Mesenchymal stem cell (in vitro differentiated cells and primary cell): ENCODE data around the gene DENND2C. TPM values are rescaled to one million over a fixed set of nuclear protein-coding genes. Genes with fewer than 3 reads are reported as not detected.

Experiments
- DNase-seq: peaks from one replicate; pipeline ENCODE4 v3.0.0-alpha.2; 2013
- H2AFZ ChIP-seq: one replicate; pipeline ENCODE4 v1.6.1; 2013; ENCODE audit warnings: low read depth, mild to moderate bottlenecking, control low read depth, inconsistent platforms, low read length, moderate library complexity
- H2AK5ac ChIP-seq: 2 replicates; pipeline ENCODE4 v1.6.1; 2013; ENCODE audit warnings: low read length, moderate library complexity, mild to moderate bottlenecking, inconsistent platforms; ENCODE audit not compliant: severe bottlenecking
- H2BK120ac ChIP-seq: one replicate; pipeline ENCODE4 v1.6.1; 2013; ENCODE audit warnings: low read depth, mild to moderate bottlenecking, inconsistent platforms, low read length, moderate library complexity
- H2BK12ac ChIP-seq, 2 experiments: one replicate each; pipeline ENCODE4 v1.6.1; 2013; ENCODE audit warnings: inconsistent platforms in 2 of 2, low read length in 2 of 2, mild to moderate bottlenecking in 2 of 2, moderate library complexity in 2 of 2, control low read depth in 1 of 2
- H2BK15ac ChIP-seq: one replicate; pipeline ENCODE4 v1.6.1; 2013; ENCODE audit warnings: mild to moderate bottlenecking, low read depth, inconsistent platforms; ENCODE audit not compliant: poor library complexity, severe bottlenecking
- H2BK5ac ChIP-seq: 2 replicates; pipeline ENCODE4 v1.6.1; 2013; ENCODE audit warnings: low read depth, mild to moderate bottlenecking, low read length, control low read depth, inconsistent platforms; ENCODE audit not compliant: poor library complexity, severe bottlenecking
- H3K14ac ChIP-seq, 2 experiments: one replicate each; pipeline ENCODE4 v1.6.1; 2013; ENCODE audit warnings: inconsistent platforms in 2 of 2, low read length in 2 of 2, control low read depth in 1 of 2, mild to moderate bottlenecking in 1 of 2, moderate library complexity in 1 of 2
- H3K18ac ChIP-seq, 2 experiments: one replicate each; pipeline ENCODE4 v1.6.1; 2013; ENCODE audit warnings: inconsistent platforms in 2 of 2, low read length in 2 of 2, control low read depth in 1 of 2, low read depth in 1 of 2, mild to moderate bottlenecking in 1 of 2
- H3K23ac ChIP-seq, 2 experiments: one replicate each; pipeline ENCODE4 v1.6.1; 2013; ENCODE audit warnings: inconsistent platforms in 2 of 2, low read length in 2 of 2, mild to moderate bottlenecking in 2 of 2, moderate library complexity in 2 of 2, control low read depth in 1 of 2
- H3K27ac ChIP-seq: 2 replicates; pipeline ENCODE4 v1.5.1; 2013; ENCODE audit warnings: mild to moderate bottlenecking, moderate library complexity, low read length, control low read depth, inconsistent platforms; ENCODE audit not compliant: poor library complexity, severe bottlenecking
- H3K27me3 ChIP-seq, 2 experiments: 2 replicates each; pipeline versions ENCODE4 v1.6.1 to v1.7.0; 2013; ENCODE audit warnings: low read length in 2 of 2, mild to moderate bottlenecking in 2 of 2, moderate library complexity in 2 of 2, control low read depth in 1 of 2, inconsistent platforms in 1 of 2; ENCODE audit not compliant: control insufficient read depth in 1 of 2, insufficient read depth in 1 of 2
- H3K36me3 ChIP-seq, 2 experiments: 2 replicates each; pipeline versions ENCODE4 v1.6.1 to v1.7.0; 2013; ENCODE audit warnings: low read length in 2 of 2, control low read depth in 1 of 2, inconsistent platforms in 1 of 2, low read depth in 1 of 2, mild to moderate bottlenecking in 1 of 2; ENCODE audit not compliant: insufficient read depth in 2 of 2, control insufficient read depth in 1 of 2
- H3K4ac ChIP-seq, 2 experiments: one replicate each; pipeline ENCODE4 v1.6.1; 2013; ENCODE audit warnings: inconsistent platforms in 2 of 2, low read length in 2 of 2, mild to moderate bottlenecking in 2 of 2, moderate library complexity in 2 of 2, control low read depth in 1 of 2, low read depth in 1 of 2
- H3K4me1 ChIP-seq: 2 replicates; pipeline ENCODE4 v1.6.1; 2013; ENCODE audit warnings: low read depth, low read length, control low read depth; ENCODE audit not compliant: control insufficient read depth, insufficient read depth
- H3K4me2 ChIP-seq: 2 replicates; pipeline ENCODE4 v1.6.1; 2013; ENCODE audit warnings: low read length, mild to moderate bottlenecking, inconsistent platforms; ENCODE audit not compliant: poor library complexity, severe bottlenecking
- H3K4me3 ChIP-seq, 2 experiments: 2 replicates each; pipeline versions ENCODE4 v1.5.1 to v1.7.0; 2013; ENCODE audit warnings: low read length in 2 of 2, mild to moderate bottlenecking in 2 of 2, control low read depth in 1 of 2, low read depth in 1 of 2; ENCODE audit not compliant: insufficient read depth in 1 of 2
- H3K79me1 ChIP-seq: replicated peaks from 2 replicates; pipeline ENCODE4 v1.6.1; 2013; ENCODE audit warnings: mild to moderate bottlenecking, control low read depth, low read length, inconsistent platforms; ENCODE audit not compliant: poor library complexity, severe bottlenecking
- H3K9ac ChIP-seq: 2 replicates; pipeline ENCODE4 v1.7.0; 2013; ENCODE audit warnings: mild to moderate bottlenecking, low read length, moderate library complexity
- H3K9me3 ChIP-seq: 2 replicates; pipeline ENCODE4 v1.7.0; 2013; ENCODE audit warnings: mild to moderate bottlenecking, low read length; ENCODE audit not compliant: control insufficient read depth
- H4K8ac ChIP-seq: one replicate; pipeline ENCODE4 v1.6.1; 2013; ENCODE audit warnings: inconsistent platforms, mild to moderate bottlenecking, low read length, moderate library complexity
- H4K91ac ChIP-seq: one replicate; pipeline ENCODE4 v1.6.1; 2013; ENCODE audit warnings: mild to moderate bottlenecking, low read length, inconsistent platforms
- WGBS: methylation state at CpG from one replicate; pipeline ENCODE4 v1.1.7; 2013; ENCODE audit warnings: mixed read lengths; 5-methylcytosine and 5-hydroxymethylcytosine counted together
- polyA plus RNA-seq, 2 experiments: library from polyadenylated mRNA; stranded (reverse); fragments of 200-250 nt; gene quantifications; one replicate each; pipeline ENCODE4 v1.2.3, GENCODE V29; 2013

DENND2C gene, protein sequence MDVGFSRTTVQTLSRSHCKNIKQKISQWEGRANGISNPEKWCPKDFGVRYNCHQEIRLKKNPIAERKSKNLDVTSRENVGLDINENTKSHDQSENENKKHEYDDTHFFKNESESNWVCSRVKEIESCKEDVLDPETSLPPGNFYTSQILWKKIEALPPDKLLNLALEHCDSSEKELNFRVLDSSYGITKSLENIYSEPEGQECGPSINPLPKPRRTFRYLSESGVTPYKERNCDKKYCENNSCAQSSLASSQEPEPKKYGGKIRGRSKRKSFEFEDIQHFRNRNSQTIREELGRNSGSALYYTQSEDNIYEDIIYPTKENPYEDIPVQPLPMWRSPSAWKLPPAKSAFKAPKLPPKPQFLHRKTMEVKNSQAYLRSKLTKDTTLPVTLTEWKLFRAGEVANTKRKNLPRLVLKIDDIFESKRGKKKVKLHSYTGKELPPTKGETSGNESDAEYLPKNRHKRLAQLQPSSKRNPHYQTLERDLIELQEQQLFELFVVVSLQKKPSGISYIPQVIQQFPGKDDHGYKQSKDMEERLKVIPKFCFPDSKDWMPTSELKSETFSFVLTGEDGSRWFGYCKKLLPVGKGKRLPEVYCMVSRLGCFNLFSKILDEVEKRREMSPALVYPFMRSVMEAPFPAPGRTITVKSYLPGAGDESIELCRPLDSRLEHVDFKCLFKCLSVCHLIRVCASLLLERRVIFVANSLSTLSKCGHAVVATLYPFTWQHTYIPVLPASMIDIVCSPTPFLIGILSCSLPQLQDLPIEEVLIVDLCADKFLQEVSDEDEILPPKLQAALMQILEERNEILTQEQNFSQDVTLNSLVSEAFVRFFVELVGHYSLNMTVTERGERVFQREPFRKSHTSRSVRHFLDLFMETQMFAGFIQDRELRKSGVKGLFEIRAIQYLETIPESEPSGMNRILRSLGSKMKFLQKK
- polyA plus RNA-seq (2013, experiment 1 of 2): 0.36 TPM
- polyA plus RNA-seq (2013, experiment 2 of 2): 0.29 TPM

DNA sequence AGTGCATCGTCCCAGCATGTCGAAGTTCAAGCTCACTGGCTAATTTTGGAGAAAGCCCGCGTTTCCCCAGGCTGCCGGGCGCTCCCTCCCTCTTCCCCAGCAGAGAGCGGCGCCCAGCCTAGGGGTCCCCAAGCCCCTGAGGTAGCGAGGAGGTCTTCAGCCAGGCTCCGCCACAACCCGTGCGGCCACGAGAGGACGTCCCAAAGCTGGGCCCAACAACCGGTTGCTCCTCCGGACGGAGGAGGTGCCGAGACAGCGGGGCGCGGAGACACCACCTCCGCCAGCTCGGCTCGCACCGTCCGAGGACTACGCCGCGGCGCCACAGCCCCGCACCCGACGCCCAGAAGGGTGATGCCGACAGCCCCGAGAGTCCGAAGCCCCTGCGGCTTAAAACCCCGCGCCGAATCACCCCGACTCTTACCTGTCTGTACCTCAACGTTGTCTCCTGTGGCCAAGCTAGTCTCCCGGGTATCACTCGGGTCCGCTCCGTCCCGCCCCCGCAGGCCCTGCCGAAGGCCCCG lies at the start of gene DENND2C:
Gene DENND2C (minus strand): TSS at position 488 of the 521 bp plus-strand sequence. CDS start 44,065 bp downstream, outside the sequence.
- Histone ChIP-seq H3K79me1 (no peaks in the 10 kb centered on the region), H2AK5ac (no peak within 1 kb of the TSS), H3K9ac (peak within 1 kb of the TSS; percentile 91), H3K4me3 (peak within 1 kb of the TSS; percentile 88 to 95), H3K4me1 (peaks cover 4% of the 10 kb centered on the region), H3K27ac (no peak within 1 kb of the TSS), H3K14ac (peak within 1 kb of the TSS in 1 of 2 experiments; percentile 86), H4K91ac (peak within 1 kb of the TSS; percentile 25), H2BK5ac (no peak within 1 kb of the TSS), H3K18ac (peak within 1 kb of the TSS; percentile 2 to 46), H2BK12ac (peak within 1 kb of the TSS in 1 of 2 experiments; percentile 28), H3K23ac (peak within 1 kb of the TSS in 1 of 2 experiments; percentile 67), H4K8ac (peak within 1 kb of the TSS; percentile 5), H3K27me3 (peaks cover 0 to 3% of the 10 kb centered on the region in 2 experiments), H2BK120ac (no peak within 1 kb of the TSS), H3K4ac (no peak within 1 kb of the TSS), H2AFZ (peak within 1 kb of the TSS; percentile 97), H2BK15ac (no peak within 1 kb of the TSS), H3K36me3 (no peaks in the 10 kb centered on the region), H3K4me2 (peak within 1 kb of the TSS; percentile 84), H3K9me3 (no peaks in the 10 kb centered on the region)
- WGBS: under 1% methylated on average over 40 of the region's 50 CpGs
- DNase-seq: no peak

DNA sequence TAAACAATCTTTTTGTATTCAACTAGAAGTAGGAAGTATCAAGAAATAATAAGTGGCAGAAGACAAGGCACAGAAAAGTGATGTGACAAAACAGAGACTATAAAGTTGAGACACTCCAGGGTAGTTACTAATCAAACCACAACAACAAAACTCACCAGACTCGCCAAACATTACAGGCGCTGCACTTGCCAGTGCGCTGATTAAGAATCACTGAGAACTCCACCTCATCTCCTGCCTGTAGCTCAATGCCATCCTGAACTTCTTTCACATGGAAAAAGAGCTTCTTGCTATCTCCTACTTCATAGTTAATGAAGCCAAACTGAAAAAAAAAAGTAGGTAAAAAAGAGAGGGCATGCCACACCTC lies 49.6 kb upstream of the DENND2C start:
- peak; percentile 9 for DNase-seq
- Histone ChIP-seq H3K27ac (peak overlapping the region; percentile 20), H2BK120ac (no peak overlapping the region), H3K4ac (no peak overlapping the region), H3K9me3 (no peaks in the 10 kb centered on the region), H2BK5ac (no peak overlapping the region), H3K4me2 (no peak overlapping the region), H2BK12ac (no peak overlapping the region), H3K14ac (no peak overlapping the region), H3K4me3 (no peak overlapping the region), H3K9ac (peak overlapping the region; percentile 12), H3K36me3 (peaks cover 20 to 76% of the 10 kb centered on the region in 2 experiments), H3K27me3 (no peaks in the 10 kb centered on the region), H4K91ac (no peak overlapping the region), H3K4me1 (peaks cover 7% of the 10 kb centered on the region), H2AFZ (no peak overlapping the region), H2AK5ac (no peak overlapping the region), H3K18ac (no peak overlapping the region), H3K23ac (no peak overlapping the region), H4K8ac (no peak overlapping the region), H2BK15ac (no peak overlapping the region), H3K79me1 (peaks cover 9% of the 10 kb centered on the region)
- WGBS: 80% methylated on average over 3 of the region's 3 CpGs

DNA sequence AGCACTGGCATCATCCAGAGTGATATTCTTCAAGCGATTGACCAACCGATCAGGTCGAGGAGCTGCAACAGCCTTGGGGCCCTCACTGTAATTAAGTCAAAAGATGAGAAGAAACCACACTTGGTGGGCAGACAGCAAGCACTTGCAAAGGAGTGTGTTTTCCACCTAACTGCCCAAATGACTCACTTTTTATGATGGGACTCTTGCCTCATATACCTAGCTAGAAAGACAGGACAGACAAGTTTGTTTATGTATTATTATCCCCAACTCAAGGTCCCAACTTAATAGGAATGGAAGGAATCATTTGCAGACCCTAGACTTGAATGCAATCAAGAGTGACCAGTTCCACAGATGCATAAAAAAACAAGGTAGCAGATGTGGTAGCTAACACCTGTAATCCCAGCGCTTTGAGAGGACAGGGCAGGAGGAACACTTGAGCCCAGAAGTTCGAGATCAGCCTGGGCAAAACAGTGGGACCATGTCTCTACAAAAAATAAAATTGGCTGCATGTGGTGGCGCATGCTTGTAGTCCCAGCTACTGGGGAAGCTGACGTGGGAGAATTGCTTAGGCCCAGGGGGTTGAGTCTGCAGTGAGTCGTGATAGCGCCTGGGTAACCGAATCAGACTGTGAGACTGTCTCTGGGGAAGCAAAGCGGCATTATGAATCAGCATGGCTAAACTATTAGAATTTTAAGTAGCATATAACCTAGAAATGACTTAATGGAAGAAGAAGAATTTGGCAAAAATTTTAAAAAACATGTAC lies 49.0 kb upstream of the DENND2C start:
- no peak overlapping the region for H3K14ac ChIP-seq
- H3K23ac ChIP-seq: no peak overlapping the region
- no peak overlapping the region for H2BK5ac ChIP-seq
- peak; percentile 30 for DNase-seq
- no peak overlapping the region for H3K4me2 ChIP-seq
- no peak overlapping the region for H3K4me3 ChIP-seq
- H3K4me1 ChIP-seq: peaks cover 7% of the 10 kb centered on the region
- no peaks in the 10 kb centered on the region for H3K27me3 ChIP-seq
- no peak overlapping the region for H2BK120ac ChIP-seq
- no peak overlapping the region for H2BK12ac ChIP-seq
- peaks cover 9% of the 10 kb centered on the region for H3K79me1 ChIP-seq
- no peak overlapping the region for H4K8ac ChIP-seq
- no peak overlapping the region for H4K91ac ChIP-seq
- WGBS: 91% methylated on average over 10 of the region's 11 CpGs
- no peak overlapping the region for H2BK15ac ChIP-seq
- peak overlapping the region; percentile 33 for H3K27ac ChIP-seq
- no peaks in the 10 kb centered on the region for H3K9me3 ChIP-seq
- H3K36me3 ChIP-seq: peaks cover 20 to 75% of the 10 kb centered on the region in 2 experiments
- H3K18ac ChIP-seq: no peak overlapping the region
- H2AK5ac ChIP-seq: no peak overlapping the region
- H2AFZ ChIP-seq: no peak overlapping the region
- H3K9ac ChIP-seq: peak overlapping the region; percentile 12
- H3K4ac ChIP-seq: no peak overlapping the region
